Stomach (tissue), 9 donors: ENCODE measurements around the gene TAS2R4. TPM values are rescaled to one million over a fixed set of nuclear protein-coding genes. Genes with fewer than 3 reads are reported as not detected.
"Not testable (repeated sequence)": the region's sequence is repeated elsewhere in the genome, so short reads cannot be mapped to it uniquely, and the experiment has no call there.

Experiments used
- DNase-seq, 2 donors: peaks; one replicate each; pipeline versions ENCODE4 v3.0.0 to v3.0.0-alpha.2; 2013 to 2019
- H3K27ac ChIP-seq, 5 donors: fragments of 200-600 bp in 4 of 5; sonication (generic) in 4 of 5; one replicate each; pipeline ENCODE4 v1.5.1; 2013 to 2019; ENCODE audit warnings: mild to moderate bottlenecking in 1 of 5, moderate library complexity in 1 of 5
- H3K27me3 ChIP-seq, 3 donors: fragments of 200-600 bp; sonication (generic); one replicate each; pipeline ENCODE4 v1.5.1; 2017 to 2019; ENCODE audit warnings: mixed run types in 1 of 3
- H3K36me3 ChIP-seq, 4 donors: fragments of 200-600 bp; sonication (generic); 1 replicate in 3 of 4; 2 replicates in 1 of 4; pipeline ENCODE4 v1.5.1; 2016 to 2019
- H3K4me1 ChIP-seq, 4 donors: fragments of 200-600 bp; sonication (generic); one replicate each; pipeline ENCODE4 v1.5.1; 2016 to 2019
- H3K4me3 ChIP-seq, 4 donors: fragments of 200-600 bp; sonication (generic) in 3 of 4; one replicate each; pipeline ENCODE4 v1.5.1; 2016 to 2019; ENCODE audit warnings: mild to moderate bottlenecking in 1 of 4
- H3K9me3 ChIP-seq, 4 donors: fragments of 200-600 bp; sonication (generic); one replicate each; pipeline ENCODE4 v1.5.1; 2016 to 2019
- EP300 ChIP-seq: sonication (generic); formaldehyde crosslinking; IDR thresholded peaks from one replicate; pipeline ENCODE4 v1.6.1; 2017; ENCODE audit warnings: antibody characterized with exemption
- POLR2A ChIP-seq, 4 donors: fragments of 450-650 bp; IDR thresholded peaks; one replicate each; pipeline ENCODE4 v1.6.1; 2016; ENCODE audit warnings: antibody characterized with exemption in 4 of 4, control low read depth in 2 of 4, mild to moderate bottlenecking in 1 of 4, moderate library complexity in 1 of 4
- POLR2AphosphoS5 ChIP-seq, 3 donors: sonication (generic); formaldehyde crosslinking; IDR thresholded peaks; one replicate each; pipeline ENCODE4 v1.6.1; 2016; ENCODE audit warnings: antibody characterized with exemption in 3 of 3
- WGBS, 5 donors: extraction: QIAGEN DNeasy Blood & Tissue Kit in 3 of 5; methylation state at CpG; one replicate each; pipeline versions ENCODE4 v1.1.5 to v1.1.7; 2013 to 2018; 5-methylcytosine and 5-hydroxymethylcytosine counted together
- intact Hi-C: fragments of 100-400 bp; cut with DNase I; formaldehyde crosslinking; loops from one replicate; pipeline ENCODE4 v1.15.1; 2023; ENCODE audit warnings: low total_unique reads
- polyA plus RNA-seq, 3 donors: library from polyadenylated mRNA; stranded (reverse); fragments of 200-250 nt; gene quantifications; one replicate each; pipeline ENCODE4 v1.2.3, GENCODE V29; 2013
- total RNA-seq, 5 donors: library from RNA; depleted of rRNA; stranded (reverse); fragments of >200 nt; gene quantifications; one replicate each; pipeline versions ENCODE4 v1.1.0 to v1.2.3, GENCODE V29; 2014 to 2016
- TF ChIP-seq, protein P1 (sequence below), 7 experiments: fragments of 450-650 bp in 4 of 7; fragments of 200-600 bp in 3 of 7; sonication (generic) in 3 of 7; IDR thresholded peaks; one replicate each; pipeline ENCODE4 v1.5.1; 2016 to 2019; ENCODE audit warnings: antibody characterized with exemption in 7 of 7, control low read depth in 2 of 7, mild to moderate bottlenecking in 1 of 7
- donor health status: healthy with polysubstance abuse.
- donor health status: Bipolar disorder and iron deficiency.
- donor health status: healthy.

TAS2R4 gene
- total and polyA plus RNA-seq, 8 donors, result 0.23 to 3.7 (median 1.0) TPM; not detected in 3

DNA sequence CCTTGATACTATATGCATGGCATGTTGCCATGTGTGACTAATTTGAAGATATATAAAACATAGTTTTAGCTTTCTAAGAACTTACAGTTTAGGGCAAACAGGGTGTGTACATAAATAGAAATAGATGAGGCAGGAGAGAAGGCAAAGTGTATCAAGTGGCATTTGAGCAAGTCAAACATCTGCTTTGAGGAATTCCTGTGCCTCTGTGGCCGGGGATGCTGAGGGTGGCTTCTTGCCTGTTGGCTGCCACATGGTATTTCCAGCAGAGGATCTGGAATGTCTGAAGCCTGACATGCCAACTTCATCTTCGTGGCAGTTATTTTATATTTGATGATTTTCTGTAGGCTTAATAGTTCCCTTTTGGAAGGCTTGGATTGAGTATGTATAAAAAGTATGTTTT lies 32.3 kb upstream of the TAS2R4 start:
- DNase-seq, result no peak
- no peaks in the 10 kb centered on the region for H3K27me3 ChIP-seq
- TF ChIP-seq POLR2A (IDR thresholded peaks at IDR 0.05) (no peak), POLR2AphosphoS5 (IDR thresholded peaks at IDR 0.05) (no peak), EP300 (no peak)
- TF ChIP-seq, protein P1, sequence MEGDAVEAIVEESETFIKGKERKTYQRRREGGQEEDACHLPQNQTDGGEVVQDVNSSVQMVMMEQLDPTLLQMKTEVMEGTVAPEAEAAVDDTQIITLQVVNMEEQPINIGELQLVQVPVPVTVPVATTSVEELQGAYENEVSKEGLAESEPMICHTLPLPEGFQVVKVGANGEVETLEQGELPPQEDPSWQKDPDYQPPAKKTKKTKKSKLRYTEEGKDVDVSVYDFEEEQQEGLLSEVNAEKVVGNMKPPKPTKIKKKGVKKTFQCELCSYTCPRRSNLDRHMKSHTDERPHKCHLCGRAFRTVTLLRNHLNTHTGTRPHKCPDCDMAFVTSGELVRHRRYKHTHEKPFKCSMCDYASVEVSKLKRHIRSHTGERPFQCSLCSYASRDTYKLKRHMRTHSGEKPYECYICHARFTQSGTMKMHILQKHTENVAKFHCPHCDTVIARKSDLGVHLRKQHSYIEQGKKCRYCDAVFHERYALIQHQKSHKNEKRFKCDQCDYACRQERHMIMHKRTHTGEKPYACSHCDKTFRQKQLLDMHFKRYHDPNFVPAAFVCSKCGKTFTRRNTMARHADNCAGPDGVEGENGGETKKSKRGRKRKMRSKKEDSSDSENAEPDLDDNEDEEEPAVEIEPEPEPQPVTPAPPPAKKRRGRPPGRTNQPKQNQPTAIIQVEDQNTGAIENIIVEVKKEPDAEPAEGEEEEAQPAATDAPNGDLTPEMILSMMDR (IDR thresholded peaks at IDR 0.05), result no peak
- H3K36me3 ChIP-seq, result peaks cover 54 to 97% (median 93%) of the 10 kb centered on the region in 4 donors
- H3K27ac ChIP-seq, result no peak overlapping the region
- H3K9me3 ChIP-seq, result no peaks in the 10 kb centered on the region
- H3K4me1 ChIP-seq, result peaks cover 5 to 32% (median 17%) of the 10 kb centered on the region in 4 donors
- intact Hi-C loops, result no loop called here
- 83 to 92% (median 88%) methylated on average over 2 of the region's 2 CpGs for WGBS, 5 donors
- no peak overlapping the region for H3K4me3 ChIP-seq

DNA sequence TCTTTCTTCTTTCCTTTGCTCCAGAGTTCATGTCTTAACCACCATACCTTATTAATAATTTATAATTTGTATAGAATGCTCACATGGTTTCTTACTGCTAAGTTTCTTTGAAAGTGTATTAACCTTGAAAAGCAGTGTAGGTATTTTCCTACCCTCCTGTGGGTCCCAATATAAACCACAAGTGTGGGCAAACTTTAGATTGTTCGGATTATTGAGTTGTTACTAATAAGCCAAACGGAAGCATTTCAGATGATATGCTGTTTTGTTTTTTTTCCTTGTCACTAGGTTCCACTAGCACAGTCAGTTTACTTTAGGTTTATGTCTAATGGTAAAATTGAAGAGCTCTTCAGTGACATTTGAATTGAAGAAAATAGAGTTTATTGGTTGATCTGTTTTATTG lies 28.1 kb upstream of the TAS2R4 start:
- peaks cover 19 to 31% (median 27%) of the 10 kb centered on the region in 4 donors for H3K9me3 ChIP-seq
- DNase-seq, result no peak
- H3K27ac ChIP-seq, result no peak overlapping the region
- no peak overlapping the region for H3K4me3 ChIP-seq
- H3K4me1 ChIP-seq, result no peaks in the 10 kb centered on the region
- 90 to 97% (median 96%) methylated on average over 2 of the region's 2 CpGs for WGBS, 5 donors
- H3K36me3 ChIP-seq, result peaks cover 72 to 100% (median 100%) of the 10 kb centered on the region in 4 donors
- intact Hi-C loops, result no loop called here
- no peak for TF ChIP-seq POLR2AphosphoS5 (IDR thresholded peaks at IDR 0.05)
- no peak for TF ChIP-seq EP300
- no peak for TF ChIP-seq POLR2A (IDR thresholded peaks at IDR 0.05)
- TF ChIP-seq, protein P1 (IDR thresholded peaks at IDR 0.05), result no peak
- H3K27me3 ChIP-seq, result no peaks in the 10 kb centered on the region

DNA sequence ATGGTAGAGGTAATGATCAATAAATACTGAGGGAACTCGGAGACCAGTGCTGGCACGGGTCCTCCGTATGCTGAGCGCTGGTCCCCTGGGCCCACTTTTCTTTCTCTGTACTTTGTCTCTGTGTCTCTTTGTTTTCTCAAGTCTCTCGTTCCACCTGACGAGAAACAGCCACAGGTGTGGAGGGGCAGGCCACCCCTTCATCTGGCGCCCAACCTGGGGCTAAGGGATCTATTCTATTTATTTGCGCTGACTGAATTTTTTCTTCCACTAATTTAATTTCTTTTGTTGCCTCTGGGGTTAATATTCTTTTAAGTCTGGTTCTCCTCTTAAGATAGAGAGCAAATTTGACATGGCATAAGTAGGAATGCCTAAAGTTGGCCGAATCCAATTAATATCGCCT lies 24.6 kb upstream of the TAS2R4 start:
- Histone ChIP-seq H3K36me3 (peaks cover 53 to 100% (median 98%) of the 10 kb centered on the region in 4 donors), H3K9me3 (peaks cover 19 to 31% (median 27%) of the 10 kb centered on the region in 4 donors)
- H3K27me3 ChIP-seq, intact Hi-C loops, H3K27ac ChIP-seq, H3K4me3 ChIP-seq, DNase-seq, H3K4me1 ChIP-seq: not testable (repeated sequence)
- 98 to 99% (median 98%) methylated on average over 10 of the region's 10 CpGs for WGBS, 5 donors

DNA sequence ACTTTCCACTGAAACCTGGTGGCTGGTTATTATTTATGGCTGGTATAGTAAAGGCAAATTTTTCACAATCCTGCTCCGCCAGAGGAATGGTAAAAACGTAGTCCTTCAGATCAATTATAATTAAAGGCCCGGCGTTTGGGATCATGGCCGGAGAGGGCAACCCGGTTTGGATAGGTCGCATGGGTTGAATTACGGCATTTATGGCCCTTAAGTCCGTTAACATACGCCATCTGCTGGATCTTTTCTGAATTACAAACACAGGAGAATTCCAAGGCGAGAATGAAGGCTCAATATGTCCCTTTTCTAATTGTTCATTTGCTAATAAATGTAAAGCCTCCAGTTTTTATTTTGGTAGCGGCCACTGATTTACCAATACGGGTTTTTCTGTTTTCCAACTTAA lies 23.8 kb upstream of the TAS2R4 start:
- Histone ChIP-seq H3K27ac (no peak overlapping the region), H3K4me1 (no peaks in the 10 kb centered on the region), H3K36me3 (peaks cover 52 to 100% (median 98%) of the 10 kb centered on the region in 4 donors), H3K9me3 (peaks cover 19 to 31% (median 27%) of the 10 kb centered on the region in 4 donors), H3K27me3 (no peaks in the 10 kb centered on the region), H3K4me3 (no peak overlapping the region)
- WGBS, 5 donors, result 96 to 98% (median 98%) methylated on average over 13 of the region's 13 CpGs
- intact Hi-C loops, result no loop called here
- no peak for TF ChIP-seq POLR2A (IDR thresholded peaks at IDR 0.05)
- TF ChIP-seq, protein P1 (IDR thresholded peaks at IDR 0.05), result peak in 1 of 7 experiments; percentile 17
- no peak for TF ChIP-seq POLR2AphosphoS5 (IDR thresholded peaks at IDR 0.05)
- TF ChIP-seq EP300, result no peak
- no peak for DNase-seq

DNA sequence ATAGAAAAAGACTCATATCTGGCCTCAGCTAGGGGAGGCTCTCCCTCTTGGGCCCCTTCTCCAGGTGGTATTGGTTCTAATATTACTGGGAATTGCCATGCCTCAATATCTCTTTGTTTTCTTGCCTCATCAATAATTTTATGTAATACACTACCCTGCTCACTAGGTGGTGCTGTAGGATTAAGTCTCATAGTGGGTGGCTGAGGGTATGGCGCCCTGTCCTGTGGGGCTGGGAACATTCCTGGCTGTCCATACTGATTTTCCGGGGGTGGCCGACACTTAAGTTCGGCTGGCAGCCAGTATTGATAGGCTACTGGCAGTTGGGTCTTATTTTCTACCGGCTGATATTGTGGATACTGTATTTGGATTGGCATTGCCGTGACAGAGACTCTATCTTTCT lies 21.5 kb upstream of the TAS2R4 start:
- H3K27ac ChIP-seq, result no peak overlapping the region
- H3K36me3 ChIP-seq, result peaks cover 36 to 100% (median 98%) of the 10 kb centered on the region in 4 donors
- peak in 1 of 2 donors; percentile 19 for DNase-seq
- H3K9me3 ChIP-seq, result peaks cover 19 to 31% (median 25%) of the 10 kb centered on the region in 4 donors
- intact Hi-C loops, result no loop called here
- H3K27me3 ChIP-seq, result no peaks in the 10 kb centered on the region
- no peak overlapping the region for H3K4me3 ChIP-seq
- no peak for TF ChIP-seq EP300
- no peak for TF ChIP-seq POLR2A (IDR thresholded peaks at IDR 0.05)
- TF ChIP-seq, protein P1 (IDR thresholded peaks at IDR 0.05), result peak in 1 of 7 experiments; percentile 8
- no peak for TF ChIP-seq POLR2AphosphoS5 (IDR thresholded peaks at IDR 0.05)
- H3K4me1 ChIP-seq, result no peaks in the 10 kb centered on the region
- 77 to 95% (median 90%) methylated on average over 6 of the region's 6 CpGs for WGBS, 5 donors
